ENCODE results near the gene FCGR3B.
"Not testable (repeated sequence)": the region's sequence is repeated elsewhere in the genome, so short reads cannot be mapped to it uniquely, and the experiment has no call there.

The FCGR3B gene

DNA sequence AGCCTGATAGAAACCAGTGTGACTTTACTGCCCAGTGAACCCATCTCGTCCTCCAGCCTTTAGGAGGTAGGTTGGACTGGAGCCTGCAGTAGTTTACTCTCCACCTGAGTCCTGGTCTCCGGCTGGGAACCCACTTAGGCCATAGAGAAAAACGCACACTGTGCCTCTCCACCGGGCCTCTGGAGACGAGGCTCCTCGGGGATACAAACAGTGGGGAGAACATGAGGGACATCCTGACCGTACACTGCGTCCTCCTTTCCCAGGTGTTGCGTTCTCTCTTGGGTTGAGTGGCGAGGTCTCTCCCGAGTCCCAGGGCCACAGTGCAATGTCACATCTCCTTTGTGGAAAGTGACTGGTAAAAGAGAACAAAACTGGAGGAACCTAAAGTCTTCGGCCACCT, 26.0 kb downstream of the FCGR3B start:
- not testable (repeated sequence) for DNase-seq (ENCODE audit: low read depth)

DNA sequence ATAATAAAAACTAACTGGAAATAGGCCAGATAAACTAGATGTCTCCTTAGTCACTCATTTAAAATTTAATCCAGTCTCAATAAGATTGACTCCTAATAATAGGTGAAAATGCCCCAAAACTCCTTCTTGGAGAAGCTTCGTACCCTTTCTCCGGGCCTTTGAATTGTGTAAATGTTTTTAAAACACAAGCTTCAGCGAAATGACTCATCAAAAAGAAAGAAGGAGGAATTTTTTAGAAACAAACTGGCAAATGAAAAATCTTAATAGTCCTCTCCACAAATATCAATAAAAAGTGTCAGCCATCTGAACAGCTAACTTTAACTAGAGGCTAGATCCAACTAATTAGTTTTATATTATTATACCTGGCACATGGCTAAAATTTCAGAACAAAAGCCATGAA, 33.9 kb downstream of the FCGR3B start:
- DNase-seq (ENCODE audit: low read depth), result not testable (repeated sequence)

DNA sequence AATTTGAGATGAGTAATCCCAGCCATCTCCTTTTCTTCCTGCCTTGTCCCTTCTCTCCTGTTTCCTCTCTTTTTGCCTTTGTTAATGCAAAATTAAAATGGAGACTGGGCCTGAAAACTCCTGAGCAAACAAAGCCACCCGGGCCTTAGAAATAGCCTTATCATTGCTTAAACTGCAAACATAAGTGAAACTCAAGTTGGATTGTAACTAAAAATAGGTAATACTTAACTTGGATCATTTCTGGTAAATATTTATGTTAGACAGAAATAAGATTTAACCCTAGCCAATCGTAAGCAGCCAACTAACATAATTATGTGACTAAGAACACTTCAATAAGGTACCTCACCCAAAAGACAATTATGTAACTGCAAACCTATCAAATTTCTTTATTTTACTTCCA, 35.4 kb downstream of the FCGR3B start:
- not testable (repeated sequence) for DNase-seq (ENCODE audit: low read depth)

DNA sequence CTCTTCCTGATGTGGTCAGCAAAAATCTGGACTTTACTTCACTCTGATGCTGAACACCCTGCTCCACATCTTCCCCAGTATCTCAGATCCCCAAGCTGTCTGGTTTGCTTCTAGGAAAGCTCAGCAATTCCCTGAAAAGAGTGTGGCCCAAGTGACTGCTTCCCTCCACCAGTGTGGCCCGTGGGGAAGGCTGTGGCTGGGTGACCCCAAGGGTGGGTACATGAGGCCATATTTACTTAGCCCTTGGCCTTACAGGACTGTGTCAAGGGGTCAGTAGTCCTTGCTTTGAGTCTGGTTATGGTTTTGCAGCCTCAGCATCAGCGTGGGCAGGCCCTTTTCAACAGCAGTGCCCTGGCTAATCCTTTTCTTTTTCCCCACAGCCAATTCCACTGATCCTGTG, 35.8 kb downstream of the FCGR3B start:
- DNase-seq (ENCODE audit: low read depth), result not testable (repeated sequence)

- not testable (repeated sequence) for DNase-seq (ENCODE audit: low read depth)
These were observed 36.5 kb downstream of the FCGR3B start for GRCh38 chr1:161594269-161594984.

- not testable (repeated sequence) for DNase-seq (ENCODE audit: low read depth)
These were observed 37.8 kb downstream of the FCGR3B start for GRCh38 chr1:161593092-161593755.

GRCh38 chr1:161592586-161592985, 38.4 kb downstream of the FCGR3B start:
- DNase-seq (ENCODE audit: low read depth), result not testable (repeated sequence)

GRCh38 chr1:161589920-161590319, 41.1 kb downstream of the FCGR3B start:
- not testable (repeated sequence) for DNase-seq (ENCODE audit: low read depth)

GRCh38 chr1:161589365-161589764, 41.6 kb downstream of the FCGR3B start:
- not testable (repeated sequence) for DNase-seq (ENCODE audit: low read depth)

DNA sequence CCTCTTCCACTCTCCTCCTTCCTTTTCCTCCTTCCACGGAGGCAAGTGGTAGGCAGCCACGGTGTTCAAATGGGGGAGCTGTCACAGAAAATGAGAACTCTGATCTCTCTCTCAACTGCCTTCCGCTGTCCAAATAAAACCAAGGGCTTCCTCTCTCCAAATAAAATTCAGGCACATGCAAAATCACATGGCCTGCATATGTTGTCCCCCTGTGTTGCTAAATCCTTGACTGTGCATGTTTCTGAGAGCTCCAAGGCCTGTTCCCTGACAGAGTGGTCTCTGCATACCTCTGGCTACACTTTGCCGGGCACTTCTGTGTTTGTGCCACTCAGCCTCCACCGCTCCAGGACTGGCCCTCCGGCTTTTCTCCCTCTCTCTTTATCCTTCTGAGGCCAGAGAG, 42.4 kb downstream of the FCGR3B start:
- DNase-seq (ENCODE audit: low read depth), result not testable (repeated sequence)

DNA sequence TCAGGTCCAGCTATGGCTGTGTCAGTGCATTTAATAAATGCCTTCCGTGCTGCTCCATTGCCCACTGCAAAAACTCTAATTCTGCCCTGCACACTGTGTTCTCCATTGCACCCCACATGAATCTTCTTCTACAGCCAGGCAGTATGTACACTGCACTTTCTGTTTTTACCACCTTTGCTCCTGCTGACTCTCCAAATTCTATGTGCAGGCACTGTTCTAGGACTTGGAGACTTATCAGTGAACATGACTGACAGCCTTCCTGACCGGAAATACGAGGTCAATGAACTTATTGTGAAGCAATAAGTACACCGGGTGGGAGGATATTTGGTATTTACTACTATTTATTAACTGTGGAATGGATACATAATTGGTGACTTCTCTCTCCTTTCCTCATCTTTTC, 48.1 kb downstream of the FCGR3B start:
- not testable (repeated sequence) for DNase-seq (ENCODE audit: low read depth)

- not testable (repeated sequence) for DNase-seq (ENCODE audit: low read depth)
These were observed 50.0 kb downstream of the FCGR3B start for GRCh38 chr1:161580879-161581537.

DNA sequence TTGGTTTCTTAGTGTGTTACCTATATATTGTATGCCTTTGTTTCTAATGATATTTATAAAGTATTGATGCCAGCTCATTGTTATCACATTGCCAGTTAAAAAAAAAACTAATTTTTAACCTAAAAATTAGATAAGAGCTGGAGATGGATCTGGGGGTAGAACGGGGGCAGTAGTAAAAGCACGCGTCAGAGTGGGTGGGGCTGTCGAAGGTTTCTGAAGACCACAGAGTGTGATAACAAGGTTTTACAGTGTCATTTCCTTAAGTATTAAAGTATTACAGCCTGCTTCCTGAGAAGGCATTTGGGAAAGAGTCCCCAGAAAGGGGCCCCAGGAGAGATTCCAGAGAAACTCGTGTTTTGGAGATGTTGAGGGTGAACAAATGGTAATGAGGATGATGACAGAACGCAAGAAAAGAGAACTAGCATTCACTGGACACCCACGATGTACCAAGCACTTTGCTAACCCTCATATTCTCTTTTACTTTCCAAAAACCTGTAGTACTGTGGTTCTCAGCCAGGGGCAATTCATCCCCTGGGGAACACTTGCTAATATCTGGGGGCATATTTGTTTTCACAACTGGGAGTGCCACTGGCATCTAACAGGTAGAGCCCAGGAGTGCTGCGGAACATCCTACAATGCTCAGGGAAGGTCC, 51.0 kb downstream of the FCGR3B start:
- not testable (repeated sequence) for DNase-seq (ENCODE audit: low read depth)

DNA sequence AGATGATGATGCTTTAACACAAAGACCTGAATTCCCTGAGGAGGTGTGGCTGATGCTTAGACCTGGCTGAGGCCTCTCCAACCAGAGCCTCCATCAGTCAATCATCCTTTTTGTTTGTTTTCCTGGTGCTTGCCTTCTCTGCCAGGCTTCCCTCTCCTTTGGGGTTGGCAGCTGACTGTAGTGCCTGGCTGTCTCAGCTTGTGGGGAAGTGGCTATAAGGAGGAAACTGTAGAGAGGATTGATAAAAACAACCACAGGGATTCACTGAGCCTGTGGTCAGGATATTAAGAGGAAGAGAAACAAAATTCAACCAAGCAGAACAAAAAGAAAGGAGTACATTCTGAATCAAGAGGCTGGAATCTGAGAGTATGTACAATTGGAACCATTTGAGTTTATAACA, 54.3 kb downstream of the FCGR3B start:
- not testable (repeated sequence) for DNase-seq (ENCODE audit: low read depth)
